Panc1 (cell line): Measurements from ENCODE around the gene GRAMD1B. TPM values are rescaled to one million over a fixed set of nuclear protein-coding genes. Genes with fewer than 3 reads are reported as not detected.
A peak's percentile ranks its signal among the peaks of the same experiment; 100 is the strongest.

Experiments
- ATAC-seq: fragments of 200-7000 bp; cut with Tn5 transposase; 2 replicates; pipeline ENCODE4 v1.9.1; 2020; ENCODE audit warnings: mild to moderate bottlenecking, moderate library complexity
- BruUV-seq: library from RNA; stranded (reverse); fragments of 400-500 nt; replicated peaks from 2 replicates; lab custom pipeline; 2021; lab: Mats Ljungman, UMichigan
- CTCF ChIA-PET: fragments of 300-600 bp; sonication (Branson Sonifier 250); formaldehyde crosslinking; loops from one replicate; lab custom pipeline; 2022; ENCODE audit warnings: antibody characterized with exemption; lab: Charles Lee
- POLR2A ChIA-PET: fragments of 300-600 bp; sonication (Branson Sonifier 250); formaldehyde crosslinking; loops from one replicate; lab custom pipeline; 2022; ENCODE audit warnings: antibody characterized with exemption; lab: Charles Lee
- DNase-seq: peaks from one replicate; pipeline ENCODE4 v3.0.0-alpha.2; 2010; ENCODE audit warnings: low read depth, low spot score
- H3K27ac ChIP-seq: 2 replicates; pipeline ENCODE4 v1.5.1; 2011; ENCODE audit warnings: mild to moderate bottlenecking, low read length, inconsistent platforms
- H3K27me3 ChIP-seq: fragments of 200-500 bp; sonication (Bioruptor generic); 2 replicates; pipeline ENCODE4 v1.6.0; 2014; ENCODE audit warnings: low read length, inconsistent platforms; ENCODE audit not compliant: control insufficient read depth, insufficient read depth
- H3K36me3 ChIP-seq: fragments of 200-500 bp; sonication (Bioruptor generic); 2 replicates; pipeline ENCODE4 v1.5.1; 2014; ENCODE audit warnings: inconsistent platforms, mild to moderate bottlenecking, low read length, moderate library complexity; ENCODE audit not compliant: control insufficient read depth, insufficient read depth
- H3K4me1 ChIP-seq: 2 replicates; pipeline ENCODE4 v1.5.1; 2011; ENCODE audit warnings: inconsistent platforms, mild to moderate bottlenecking, low read length, moderate library complexity; ENCODE audit not compliant: control insufficient read depth, insufficient read depth
- H3K4me3 ChIP-seq, 2 experiments: 2 replicates each; pipeline ENCODE4 v1.5.1; 2011 to 2012; ENCODE audit warnings: low read depth in 2 of 2, low read length in 2 of 2, mild to moderate bottlenecking in 2 of 2, inconsistent platforms in 1 of 2, moderate library complexity in 1 of 2
- H3K9me3 ChIP-seq: fragments of 200-500 bp; sonication (Bioruptor generic); 2 replicates; pipeline ENCODE4 v1.5.1; 2014; ENCODE audit warnings: low read depth, mild to moderate bottlenecking, inconsistent platforms, low read length, moderate library complexity; ENCODE audit not compliant: control insufficient read depth, insufficient read depth
- POLR2AphosphoS5 ChIP-seq: IDR thresholded peaks from 2 replicates; pipeline ENCODE4 v1.6.1; 2012; ENCODE audit warnings: mild to moderate bottlenecking, low read depth, low read length, moderate library complexity
- REST ChIP-seq, 2 experiments: IDR thresholded peaks; 2 replicates each; pipeline ENCODE4 v1.6.1; 2011 to 2012; ENCODE audit warnings: low read depth in 2 of 2, control low read depth in 1 of 2, low read length in 1 of 2, mild to moderate bottlenecking in 1 of 2, moderate library complexity in 1 of 2; ENCODE audit not compliant: insufficient read depth in 1 of 2
- SIN3A ChIP-seq: IDR thresholded peaks from 2 replicates; pipeline ENCODE4 v1.6.1; 2012; ENCODE audit warnings: low read depth, mild to moderate bottlenecking, low read length, moderate library complexity, borderline replicate concordance; ENCODE audit not compliant: insufficient read depth
- TCF7L2 ChIP-seq: IDR thresholded peaks from 2 replicates; pipeline ENCODE4 v1.6.1; 2011; ENCODE audit warnings: mild to moderate bottlenecking, low read depth, low read length, inconsistent platforms
- in situ Hi-C: cut with HindIII; loops from 2 replicates; pipeline ENCODE4 v1.10.0; 2016; ENCODE audit warnings: low sequenced_read_pairs, low pct_unique_long_range_greater_than_20kb
- intact Hi-C: fragments of 100-400 bp; cut with micrococcal nuclease; formaldehyde crosslinking; loops from one replicate; pipeline ENCODE4 v1.10.0; 2022; ENCODE audit not compliant: unreplicated experiment
- total RNA-seq: library from RNA; stranded (reverse); gene quantifications from one replicate; pipeline ENCODE4 v1.2.1, GENCODE V29; 2021; ENCODE audit not compliant: unreplicated experiment
- TF ChIP-seq, protein P1 (sequence below): fragments of 450-650 bp; IDR thresholded peaks from 2 replicates; pipeline ENCODE4 v1.5.1; 2017; ENCODE audit warnings: mild to moderate bottlenecking

GRAMD1B gene
- total RNA-seq, 1 experiment from 2014 or later, result 0.46 TPM

GRCh38 chr11:123652599-123652998 is 222.5 kb downstream of the GRAMD1B start:
- no peaks in the 10 kb centered on the region for H3K9me3 ChIP-seq
- ChIA-PET POLR2A (no interaction called here), CTCF (no interaction called here)
- no peak overlapping the region for H3K4me3 ChIP-seq
- peaks cover 40% of the 10 kb centered on the region for H3K27me3 ChIP-seq
- in situ Hi-C loops, result no loop called here
- no peak for TF ChIP-seq TCF7L2
- TF ChIP-seq, protein P1, sequence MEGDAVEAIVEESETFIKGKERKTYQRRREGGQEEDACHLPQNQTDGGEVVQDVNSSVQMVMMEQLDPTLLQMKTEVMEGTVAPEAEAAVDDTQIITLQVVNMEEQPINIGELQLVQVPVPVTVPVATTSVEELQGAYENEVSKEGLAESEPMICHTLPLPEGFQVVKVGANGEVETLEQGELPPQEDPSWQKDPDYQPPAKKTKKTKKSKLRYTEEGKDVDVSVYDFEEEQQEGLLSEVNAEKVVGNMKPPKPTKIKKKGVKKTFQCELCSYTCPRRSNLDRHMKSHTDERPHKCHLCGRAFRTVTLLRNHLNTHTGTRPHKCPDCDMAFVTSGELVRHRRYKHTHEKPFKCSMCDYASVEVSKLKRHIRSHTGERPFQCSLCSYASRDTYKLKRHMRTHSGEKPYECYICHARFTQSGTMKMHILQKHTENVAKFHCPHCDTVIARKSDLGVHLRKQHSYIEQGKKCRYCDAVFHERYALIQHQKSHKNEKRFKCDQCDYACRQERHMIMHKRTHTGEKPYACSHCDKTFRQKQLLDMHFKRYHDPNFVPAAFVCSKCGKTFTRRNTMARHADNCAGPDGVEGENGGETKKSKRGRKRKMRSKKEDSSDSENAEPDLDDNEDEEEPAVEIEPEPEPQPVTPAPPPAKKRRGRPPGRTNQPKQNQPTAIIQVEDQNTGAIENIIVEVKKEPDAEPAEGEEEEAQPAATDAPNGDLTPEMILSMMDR, result no peak
- TF ChIP-seq REST (IDR thresholded peaks at IDR 0.05; ENCODE audit: insufficient read depth in 1 of 2, low read depth in 2 of 2, low read length in 1 of 2), result no peak
- no peak for TF ChIP-seq POLR2AphosphoS5
- TF ChIP-seq SIN3A, result no peak
- no TSS peak for BruUV-seq
- no peaks in the 10 kb centered on the region; the same call in 1 of the 2 replicates for H3K4me1 ChIP-seq
- DNase-seq, result no peak
- H3K36me3 ChIP-seq, result no peaks in the 10 kb centered on the region
- intact Hi-C loops, result no loop called here
- no peak overlapping the region for H3K27ac ChIP-seq
- no peak for ATAC-seq

DNA sequence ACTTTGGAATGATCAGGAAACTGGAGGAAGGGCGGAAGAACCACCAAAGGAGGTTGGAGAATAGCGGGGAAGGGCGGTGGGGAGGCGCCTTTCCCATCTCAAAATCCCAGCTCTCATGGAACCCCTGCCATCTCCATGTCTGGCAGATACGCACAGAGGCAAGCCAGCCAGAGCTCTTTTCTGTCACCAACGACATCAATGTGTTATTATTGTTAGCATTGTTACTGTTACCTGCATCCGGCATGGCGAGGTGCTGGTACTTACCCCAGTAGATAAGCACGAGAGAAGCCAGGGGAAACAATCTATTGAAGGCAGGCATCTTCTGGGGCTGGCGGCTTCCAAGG is 223.4 kb downstream of the GRAMD1B start:
- in situ Hi-C loops (no loop called here), intact Hi-C loops (no loop called here)
- DNase-seq (no peak), ATAC-seq (no peak)
- POLR2A ChIA-PET, result no interaction called here
- Histone ChIP-seq H3K27ac (no peak overlapping the region), H3K27me3 (peaks cover 36% of the 10 kb centered on the region), H3K9me3 (no peaks in the 10 kb centered on the region), H3K36me3 (no peaks in the 10 kb centered on the region), H3K4me1 (no peaks in the 10 kb centered on the region; the same call in 1 of the 2 replicates), H3K4me3 (peak overlapping the region; percentile 55 to 69; a peak in 3 of 4 replicates)
- no TSS peak for BruUV-seq
- no peak for TF ChIP-seq POLR2AphosphoS5
- no peak for TF ChIP-seq REST (IDR thresholded peaks at IDR 0.05; ENCODE audit: insufficient read depth in 1 of 2, low read depth in 2 of 2, low read length in 1 of 2)
- TF ChIP-seq, protein P1, result no peak
- TF ChIP-seq TCF7L2, result no peak
- no peak for TF ChIP-seq SIN3A
- CTCF ChIA-PET, result no interaction called here
